DND-41 (cell line): ENCODE results near the gene STAG1.

ENCODE experiments used
- EZH2 ChIP-seq: IDR thresholded peaks from 3 replicates; pipeline ENCODE4 v1.6.1; 2012; ENCODE audit warnings: borderline replicate concordance, low read depth, mild to moderate bottlenecking, moderate library complexity, low read length, inconsistent platforms; ENCODE audit not compliant: severe bottlenecking
- TF ChIP-seq, protein P1 (sequence below): IDR thresholded peaks from 2 replicates; pipeline ENCODE4 v1.5.1; 2012; ENCODE audit warnings: borderline replicate concordance, low read length, moderate library complexity, mild to moderate bottlenecking; ENCODE audit not compliant: poor library complexity, severe bottlenecking; ENCODE audit errors: extremely low read depth

DNA sequence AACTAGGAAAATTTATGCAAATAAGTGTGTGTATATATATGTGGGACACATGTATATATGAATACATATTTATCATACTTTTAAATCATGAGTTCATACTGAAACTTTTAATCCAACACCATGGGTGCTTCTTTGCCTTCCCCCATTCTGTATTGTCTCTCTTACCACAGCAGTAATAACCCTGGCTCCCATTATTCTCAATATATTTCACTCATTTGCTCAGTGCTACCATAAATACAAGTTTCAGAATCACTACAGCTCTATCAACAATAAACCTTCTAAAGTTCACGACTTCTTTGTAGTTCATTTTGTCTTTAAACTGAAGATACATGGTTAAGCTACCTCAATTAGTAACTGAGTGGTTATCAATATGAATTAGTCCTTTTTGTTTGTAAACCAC, 419.9 kb downstream of the STAG1 start:
- TF ChIP-seq, protein P1, sequence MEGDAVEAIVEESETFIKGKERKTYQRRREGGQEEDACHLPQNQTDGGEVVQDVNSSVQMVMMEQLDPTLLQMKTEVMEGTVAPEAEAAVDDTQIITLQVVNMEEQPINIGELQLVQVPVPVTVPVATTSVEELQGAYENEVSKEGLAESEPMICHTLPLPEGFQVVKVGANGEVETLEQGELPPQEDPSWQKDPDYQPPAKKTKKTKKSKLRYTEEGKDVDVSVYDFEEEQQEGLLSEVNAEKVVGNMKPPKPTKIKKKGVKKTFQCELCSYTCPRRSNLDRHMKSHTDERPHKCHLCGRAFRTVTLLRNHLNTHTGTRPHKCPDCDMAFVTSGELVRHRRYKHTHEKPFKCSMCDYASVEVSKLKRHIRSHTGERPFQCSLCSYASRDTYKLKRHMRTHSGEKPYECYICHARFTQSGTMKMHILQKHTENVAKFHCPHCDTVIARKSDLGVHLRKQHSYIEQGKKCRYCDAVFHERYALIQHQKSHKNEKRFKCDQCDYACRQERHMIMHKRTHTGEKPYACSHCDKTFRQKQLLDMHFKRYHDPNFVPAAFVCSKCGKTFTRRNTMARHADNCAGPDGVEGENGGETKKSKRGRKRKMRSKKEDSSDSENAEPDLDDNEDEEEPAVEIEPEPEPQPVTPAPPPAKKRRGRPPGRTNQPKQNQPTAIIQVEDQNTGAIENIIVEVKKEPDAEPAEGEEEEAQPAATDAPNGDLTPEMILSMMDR = no peak
- no peak for TF ChIP-seq EZH2
